Thymus (tissue), 11 donors: ENCODE data around the gene GNG13. TPM values are rescaled to one million over a fixed set of nuclear protein-coding genes. Genes with fewer than 3 reads are reported as not detected.

ENCODE experiments used
- DNase-seq, 9 donors: peaks; one replicate each; pipeline ENCODE4 v3.0.0-alpha.2; 2013; ENCODE audit warnings: low spot score in 9 of 9, low read depth in 6 of 9, missing footprints in 1 of 9
- H3K27ac ChIP-seq, 2 donors: one replicate each; pipeline ENCODE4 v1.5.1; 2013; ENCODE audit warnings: control low read depth in 1 of 2, low read depth in 1 of 2, low read length in 1 of 2, mild to moderate bottlenecking in 1 of 2, moderate library complexity in 1 of 2
- H3K27me3 ChIP-seq, 2 donors: one replicate each; pipeline ENCODE4 v1.5.1; 2013; ENCODE audit warnings: low read length in 1 of 2; ENCODE audit not compliant: control insufficient read depth in 2 of 2, insufficient read depth in 1 of 2
- H3K36me3 ChIP-seq, 2 donors: one replicate each; pipeline ENCODE4 v1.5.1; 2013; ENCODE audit warnings: low read length in 1 of 2, mild to moderate bottlenecking in 1 of 2, moderate library complexity in 1 of 2; ENCODE audit not compliant: control insufficient read depth in 2 of 2, insufficient read depth in 2 of 2
- H3K4me1 ChIP-seq, 2 donors: one replicate each; pipeline ENCODE4 v1.5.1; 2013; ENCODE audit warnings: low read length in 2 of 2; ENCODE audit not compliant: control insufficient read depth in 2 of 2, insufficient read depth in 2 of 2
- H3K4me3 ChIP-seq, 2 donors: one replicate each; pipeline ENCODE4 v1.5.1; 2013; ENCODE audit warnings: low read length in 2 of 2, control low read depth in 1 of 2, mild to moderate bottlenecking in 1 of 2
- H3K9me3 ChIP-seq, 2 donors: one replicate each; pipeline ENCODE4 v1.5.1; 2013; ENCODE audit warnings: low read length in 1 of 2, mild to moderate bottlenecking in 1 of 2; ENCODE audit not compliant: control insufficient read depth in 2 of 2, insufficient read depth in 1 of 2
- WGBS: extraction: QIAGEN DNeasy Blood & Tissue Kit; methylation state at CpG from one replicate; pipeline ENCODE4 v1.1.7; 2013; 5-methylcytosine and 5-hydroxymethylcytosine counted together
- polyA plus RNA-seq: library from polyadenylated mRNA; stranded (reverse); fragments of 200-250 nt; gene quantifications from one replicate; pipeline ENCODE4 v1.2.3, GENCODE V29; 2013
- total RNA-seq: library from RNA; stranded (reverse); fragments of 120-200 nt; gene quantifications from one replicate; pipeline ENCODE4 v1.2.4, GENCODE V29; 2013
- donor health status: healthy.

Gene GNG13
- total and polyA plus RNA-seq, 2 donors = 0.55 TPM; not detected in 1

DNA sequence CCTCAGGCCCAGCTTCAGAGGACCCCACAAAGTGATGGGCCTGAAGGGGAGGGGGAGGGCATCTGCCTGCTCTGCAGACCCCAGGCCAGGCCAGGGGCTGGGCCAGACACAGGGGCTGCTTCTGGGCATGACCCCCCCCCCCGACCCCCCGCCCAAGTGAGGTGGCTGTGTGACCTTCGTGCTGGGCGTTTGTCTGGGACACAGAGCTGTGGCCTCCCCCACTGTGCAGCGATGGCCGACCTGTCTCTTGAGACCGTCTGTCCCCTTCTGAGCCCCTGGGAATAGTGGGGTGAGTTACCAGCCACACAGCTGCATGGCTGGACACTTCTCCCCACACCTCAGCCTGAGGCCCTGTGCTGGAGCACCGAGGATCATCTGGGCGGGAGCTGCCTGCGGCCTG, 34.8 kb upstream of the GNG13 start:
- Histone ChIP-seq H3K4me1 (no peaks in the 10 kb centered on the region), H3K36me3 (no peaks in the 10 kb centered on the region), H3K27ac (no peak overlapping the region), H3K9me3 (peaks cover 1 to 29% of the 10 kb centered on the region in 2 donors), H3K4me3 (no peak overlapping the region), H3K27me3 (peaks cover 0 to 12% of the 10 kb centered on the region in 2 donors)
- DNase-seq = no peak
- 95% methylated on average over 10 of the region's 10 CpGs for WGBS

DNA sequence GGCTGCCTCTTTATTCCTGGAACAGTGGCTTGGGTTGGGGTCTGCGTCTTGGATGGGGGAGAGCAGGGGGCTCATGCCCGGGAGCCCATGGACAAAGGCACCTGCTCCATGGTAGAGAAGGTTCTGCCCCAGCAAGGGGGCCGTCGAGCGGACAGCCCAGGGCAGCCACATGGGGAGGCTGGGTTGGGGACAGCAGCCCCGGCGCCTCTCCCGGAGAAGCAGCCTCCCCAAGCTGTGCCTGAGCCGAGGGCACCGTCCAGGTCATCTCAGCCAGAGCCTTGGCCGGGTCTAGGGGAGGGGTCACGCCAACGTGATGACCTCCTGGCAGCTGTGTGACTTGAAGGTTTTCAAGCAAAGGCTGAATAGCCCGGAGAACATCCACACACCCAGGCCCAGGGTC, 32.9 kb upstream of the GNG13 start:
- Histone ChIP-seq H3K4me3 (no peak overlapping the region), H3K9me3 (peaks cover 1 to 24% of the 10 kb centered on the region in 2 donors), H3K27ac (no peak overlapping the region), H3K4me1 (no peaks in the 10 kb centered on the region), H3K27me3 (peaks cover 0 to 18% of the 10 kb centered on the region in 2 donors), H3K36me3 (no peaks in the 10 kb centered on the region)
- 95% methylated on average over 14 of the region's 14 CpGs for WGBS
- no peak for DNase-seq

DNA sequence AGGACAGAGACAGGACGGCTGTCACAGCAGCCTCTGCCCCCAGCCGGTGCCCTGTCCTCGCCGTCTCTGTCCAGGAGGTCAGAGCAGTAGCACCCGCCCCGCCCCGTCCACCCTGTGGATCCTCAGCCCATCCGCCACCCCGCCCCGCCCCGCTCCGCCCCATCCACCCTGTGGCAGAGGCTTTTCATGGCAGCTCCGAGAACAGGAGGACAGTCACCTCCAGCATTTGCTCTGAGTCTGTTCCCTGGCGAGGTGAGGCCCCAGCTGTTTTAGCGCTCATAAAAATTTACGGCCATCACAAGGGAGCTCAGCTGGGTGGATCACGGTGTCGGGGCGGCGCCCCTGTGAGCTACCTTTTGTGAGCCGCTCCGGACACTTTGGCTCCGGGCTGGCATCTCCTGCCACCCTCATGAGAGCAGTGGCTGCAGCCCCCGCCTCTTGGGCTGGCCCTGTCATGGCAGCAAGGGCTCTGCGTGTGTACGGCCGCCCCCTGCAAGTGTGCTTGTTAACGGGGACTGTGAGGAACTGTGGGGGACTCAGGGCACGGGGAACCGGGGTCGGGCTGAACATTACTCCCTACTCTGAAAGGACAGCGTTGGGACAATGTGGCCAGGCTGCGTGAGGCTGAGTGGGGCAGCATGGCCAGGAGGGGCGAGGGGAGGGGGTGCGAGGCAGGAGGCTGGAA, 32.3 kb upstream of the GNG13 start:
- Histone ChIP-seq H3K4me3 (no peak overlapping the region), H3K27me3 (peaks cover 0 to 18% of the 10 kb centered on the region in 2 donors), H3K9me3 (peaks cover 1 to 24% of the 10 kb centered on the region in 2 donors), H3K36me3 (no peaks in the 10 kb centered on the region), H3K4me1 (no peaks in the 10 kb centered on the region), H3K27ac (no peak overlapping the region)
- 93% methylated on average over 35 of the region's 35 CpGs for WGBS
- DNase-seq = no peak

DNA sequence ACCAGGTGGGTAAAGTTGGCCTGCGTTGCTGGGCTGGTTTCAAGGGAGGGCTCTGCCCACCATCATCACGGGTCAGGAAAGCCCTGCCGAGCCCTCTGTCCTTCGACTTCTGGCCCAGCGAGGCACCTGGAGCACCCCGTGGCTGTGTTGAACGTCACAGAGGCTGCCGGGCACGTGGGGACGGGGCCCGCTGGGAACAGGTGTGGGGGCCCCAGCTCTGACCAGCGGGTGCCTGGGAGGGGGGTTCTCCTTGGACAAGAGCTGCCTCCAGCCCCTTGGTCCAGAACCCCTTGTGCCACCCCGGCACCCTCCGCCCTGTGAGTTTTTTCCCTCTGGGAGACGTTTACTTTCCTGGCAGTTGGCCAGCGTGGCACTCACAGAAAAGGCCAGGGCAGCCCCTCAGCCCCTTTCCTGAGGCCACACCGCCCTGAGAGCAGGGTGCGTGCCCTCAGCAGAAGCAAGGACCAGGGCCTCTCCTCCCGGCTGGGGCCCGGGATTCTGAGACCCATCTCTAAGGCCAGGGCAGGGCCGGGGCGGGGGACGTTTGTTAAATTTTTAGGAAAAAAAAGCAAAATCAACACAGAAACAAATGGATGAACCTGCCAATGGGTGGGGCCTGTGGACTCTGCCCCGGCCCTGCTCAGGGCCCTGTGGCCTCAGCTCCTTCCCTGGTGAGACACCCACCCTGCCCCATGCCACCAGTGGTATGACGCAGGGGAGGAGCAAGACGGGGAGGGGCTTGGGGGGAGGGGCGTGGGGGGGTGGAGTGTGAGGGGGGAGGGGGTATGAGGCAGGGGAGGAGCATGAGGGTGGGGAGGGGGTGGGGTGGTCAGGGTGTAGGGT, 31.3 kb upstream of the GNG13 start:
- Histone ChIP-seq H3K4me1 (no peaks in the 10 kb centered on the region), H3K4me3 (no peak overlapping the region), H3K36me3 (no peaks in the 10 kb centered on the region), H3K9me3 (peaks cover 1 to 20% of the 10 kb centered on the region in 2 donors), H3K27me3 (peaks cover 0 to 18% of the 10 kb centered on the region in 2 donors), H3K27ac (no peak overlapping the region)
- WGBS = 84% methylated on average over 27 of the region's 27 CpGs
- no peak for DNase-seq

DNA sequence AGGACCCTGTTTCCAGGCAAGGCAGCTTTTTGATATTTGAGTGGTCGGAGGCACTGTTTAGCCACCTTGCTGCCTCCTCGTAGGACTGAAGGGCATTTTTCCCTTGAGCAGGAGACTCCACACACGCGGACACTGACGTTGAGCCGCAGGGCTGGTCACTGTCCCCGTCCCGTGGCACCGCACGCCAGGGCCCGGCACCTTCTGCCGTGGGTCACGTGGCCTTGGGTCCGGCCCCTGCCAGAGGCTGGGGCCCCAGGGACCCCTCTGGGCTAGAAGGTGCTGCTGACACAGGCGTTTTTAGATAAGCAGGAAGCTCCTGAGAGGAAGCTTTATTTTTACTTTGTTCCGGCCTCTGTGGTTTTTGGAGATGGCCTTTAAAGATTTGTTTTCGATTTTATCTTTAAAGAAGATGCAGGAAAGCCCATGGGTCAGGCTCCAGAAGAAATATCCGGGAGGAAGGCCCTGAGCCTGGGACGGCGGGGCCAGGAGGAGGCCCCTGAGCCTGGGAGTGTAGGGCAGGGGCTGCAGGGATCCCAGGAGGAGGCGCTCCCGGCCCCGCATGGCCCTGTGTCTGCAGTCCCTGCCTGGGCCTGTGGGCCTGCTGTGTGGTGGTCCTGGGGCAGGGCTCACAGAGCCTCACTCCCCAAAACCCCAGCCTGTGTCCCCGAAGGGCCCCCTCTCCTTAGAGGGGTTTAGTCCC, 30.5 kb upstream of the GNG13 start:
- no peaks in the 10 kb centered on the region for H3K36me3 ChIP-seq
- peaks cover 1 to 15% of the 10 kb centered on the region in 2 donors for H3K9me3 ChIP-seq
- no peaks in the 10 kb centered on the region for H3K4me1 ChIP-seq
- peaks cover 0 to 18% of the 10 kb centered on the region in 2 donors for H3K27me3 ChIP-seq
- no peak overlapping the region for H3K27ac ChIP-seq
- no peak overlapping the region for H3K4me3 ChIP-seq
- 28% methylated on average over 24 of the region's 24 CpGs for WGBS
- DNase-seq = no peak

DNA sequence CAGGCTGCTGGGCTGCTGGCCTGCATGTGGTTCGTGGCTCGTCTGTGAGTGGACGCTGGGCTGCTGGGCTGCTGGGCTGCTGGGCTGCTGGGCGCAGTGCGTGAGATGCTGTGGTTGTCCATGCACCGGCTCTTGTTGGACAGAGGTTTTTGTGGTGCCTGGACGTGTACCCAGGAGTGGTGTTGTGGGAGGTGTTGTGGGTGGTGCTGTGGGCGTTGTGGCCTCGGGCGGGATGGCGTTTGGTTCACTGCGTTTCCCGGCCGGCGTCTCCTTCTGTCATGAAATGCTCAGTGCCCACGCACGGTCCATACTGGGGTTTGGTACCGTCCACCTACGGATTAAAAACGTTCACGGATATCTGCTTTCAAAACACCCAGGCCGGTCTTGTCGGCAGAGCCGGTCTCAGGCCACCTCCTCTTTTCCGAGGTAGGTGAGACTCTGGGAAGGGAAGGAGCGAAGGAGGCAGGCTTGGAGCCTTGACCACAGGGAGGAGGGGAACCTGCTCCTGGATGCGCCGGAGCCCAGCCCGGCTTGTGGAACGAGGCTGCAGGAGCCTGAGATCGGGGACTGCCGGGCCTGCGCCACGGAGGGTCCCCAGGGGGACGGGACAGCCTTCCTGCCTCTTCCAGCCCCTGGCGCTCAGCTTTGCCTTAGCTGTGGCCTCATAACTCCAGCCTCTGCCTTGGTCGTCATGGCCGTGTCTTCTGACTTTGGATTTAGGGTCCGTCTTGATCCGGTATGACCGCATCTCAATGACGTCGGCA, 29.8 kb upstream of the GNG13 start:
- Histone ChIP-seq H3K27me3 (peaks cover 0 to 20% of the 10 kb centered on the region in 2 donors), H3K27ac (no peak overlapping the region)

DNA sequence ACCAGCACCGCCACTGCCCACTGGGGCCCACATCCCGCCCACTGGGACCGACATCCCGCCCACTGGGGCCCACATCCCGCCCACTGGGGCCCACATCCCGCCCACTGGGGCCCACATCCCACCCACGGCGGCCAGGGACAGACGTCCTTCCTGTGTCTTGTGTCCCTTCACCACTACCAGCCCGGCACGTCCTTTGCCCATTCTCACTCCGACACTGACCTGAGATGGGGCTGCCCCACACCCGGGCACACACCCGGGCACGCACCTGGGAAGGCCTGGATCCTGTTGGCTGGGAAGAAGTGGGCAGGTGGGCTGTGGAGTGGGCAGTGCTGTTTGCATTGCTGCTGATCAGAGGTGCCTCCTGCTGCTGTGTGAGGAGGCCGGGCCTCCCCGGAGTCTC, 28.4 kb upstream of the GNG13 start:
- Histone ChIP-seq H3K27me3 (peaks cover 0 to 24% of the 10 kb centered on the region in 2 donors), H3K9me3 (no peaks in the 10 kb centered on the region), H3K36me3 (no peaks in the 10 kb centered on the region), H3K4me3 (no peak overlapping the region), H3K4me1 (no peaks in the 10 kb centered on the region), H3K27ac (no peak overlapping the region)
- 95% methylated on average over 17 of the region's 17 CpGs for WGBS
- no peak for DNase-seq

More for the DNA sequence above, 29.8 kb upstream of the GNG13 start:
- no peak for DNase-seq
- Histone ChIP-seq H3K4me3 (no peak overlapping the region), H3K36me3 (no peaks in the 10 kb centered on the region), H3K9me3 (peaks cover 0 to 8% of the 10 kb centered on the region in 2 donors), H3K4me1 (no peaks in the 10 kb centered on the region)
- WGBS = 89% methylated on average over 43 of the region's 43 CpGs

DNA sequence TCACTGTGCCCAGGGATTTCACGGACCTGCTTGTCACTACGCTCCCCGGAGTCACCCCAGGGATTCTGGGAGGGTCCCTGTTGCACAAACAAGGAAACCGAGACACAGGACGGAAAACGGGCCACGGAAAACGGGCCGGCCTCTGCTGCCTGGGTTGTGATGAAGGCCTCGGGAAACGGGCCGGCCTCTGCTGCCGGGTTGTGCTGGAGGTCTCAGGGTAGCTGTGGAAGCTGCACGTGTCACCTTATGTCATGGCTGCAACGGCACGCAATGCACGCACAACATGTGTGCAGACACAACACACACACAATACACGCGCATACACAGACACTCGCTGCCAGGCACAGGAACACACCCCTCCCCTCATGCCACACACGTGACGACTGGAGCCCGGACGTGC, 27.0 kb upstream of the GNG13 start:
- Histone ChIP-seq H3K27ac (no peak overlapping the region), H3K36me3 (no peaks in the 10 kb centered on the region), H3K4me3 (no peak overlapping the region), H3K9me3 (no peaks in the 10 kb centered on the region), H3K27me3 (peaks cover 0 to 24% of the 10 kb centered on the region in 2 donors), H3K4me1 (no peaks in the 10 kb centered on the region)
- WGBS = 90% methylated on average over 24 of the region's 24 CpGs
- DNase-seq = no peak
